T-helper 1 cell treated with Interleukin-12 subunit alpha and Interleukin-12 subunit beta and Interleukin-4 antibody, amounts not matched to agents 30 μg/mL and 1 μg/mL, for 36 hours (primary cell): ENCODE results near the gene TRIM2.
A peak's percentile ranks its signal among the peaks of the same experiment; 100 is the strongest.

Experiments
- H3K27ac Mint-ChIP-seq: one replicate; pipeline ENCODE4 v1.8.0; 2021; ENCODE audit warnings: mild to moderate bottlenecking, mixed read lengths
- H3K27me3 Mint-ChIP-seq: one replicate; pipeline ENCODE4 v1.8.0; 2021; ENCODE audit warnings: low read depth, mixed read lengths
- H3K36me3 Mint-ChIP-seq: one replicate; pipeline ENCODE4 v1.8.0; 2021; ENCODE audit warnings: low read depth, mixed read lengths
- H3K4me1 Mint-ChIP-seq: one replicate; pipeline ENCODE4 v1.8.0; 2021; ENCODE audit warnings: low read depth, mixed read lengths
- H3K4me3 Mint-ChIP-seq: one replicate; pipeline ENCODE4 v1.8.0; 2021; ENCODE audit warnings: mild to moderate bottlenecking, moderate library complexity, mixed read lengths
- H3K9me3 Mint-ChIP-seq: one replicate; pipeline ENCODE4 v1.8.0; 2021; ENCODE audit warnings: mixed read lengths

TRIM2 gene

GRCh38 chr4:153223427-153223801 is 19.2 kb downstream of the TRIM2 start:
- Mint-ChIP-seq H3K27ac (no peak overlapping the region), H3K4me1 (peaks cover 20% of the 10 kb centered on the region), H3K4me3 (peak overlapping the region; percentile 61), H3K36me3 (peaks cover 3% of the 10 kb centered on the region), H3K27me3 (peaks cover 63% of the 10 kb centered on the region), H3K9me3 (no peaks in the 10 kb centered on the region)

GRCh38 chr4:153223930-153224329 is 19.7 kb downstream of the TRIM2 start:
- H3K27ac Mint-ChIP-seq = no peak overlapping the region
- peaks cover 63% of the 10 kb centered on the region for H3K27me3 Mint-ChIP-seq
- H3K4me1 Mint-ChIP-seq = peaks cover 20% of the 10 kb centered on the region
- peaks cover 3% of the 10 kb centered on the region for H3K36me3 Mint-ChIP-seq
- H3K9me3 Mint-ChIP-seq = no peaks in the 10 kb centered on the region
- no peak overlapping the region for H3K4me3 Mint-ChIP-seq

- Mint-ChIP-seq H3K4me3 (no peak overlapping the region), H3K4me1 (peaks cover 20% of the 10 kb centered on the region)
These were observed 20.2 kb downstream of the TRIM2 start for GRCh38 chr4:153224474-153224873.

GRCh38 chr4:153227469-153228075 is 23.3 kb downstream of the TRIM2 start:
- Mint-ChIP-seq H3K4me1 (peaks cover 14% of the 10 kb centered on the region), H3K27me3 (peaks cover 41% of the 10 kb centered on the region), H3K9me3 (no peaks in the 10 kb centered on the region), H3K4me3 (no peak overlapping the region), H3K36me3 (peaks cover 3% of the 10 kb centered on the region), H3K27ac (no peak overlapping the region)

More at GRCh38 chr4:153224474-153224873, 20.2 kb downstream of the TRIM2 start:
- Mint-ChIP-seq H3K9me3 (no peaks in the 10 kb centered on the region), H3K27me3 (peaks cover 60% of the 10 kb centered on the region), H3K36me3 (peaks cover 3% of the 10 kb centered on the region), H3K27ac (no peak overlapping the region)

- Mint-ChIP-seq H3K4me1 (peaks cover 17% of the 10 kb centered on the region), H3K36me3 (peaks cover 3% of the 10 kb centered on the region), H3K4me3 (no peak overlapping the region), H3K27ac (no peak overlapping the region), H3K27me3 (peaks cover 34% of the 10 kb centered on the region), H3K9me3 (no peaks in the 10 kb centered on the region)
These were observed 24.4 kb downstream of the TRIM2 start for GRCh38 chr4:153228512-153229140.

GRCh38 chr4:153229545-153229944 is 25.3 kb downstream of the TRIM2 start:
- Mint-ChIP-seq H3K4me1 (peaks cover 14% of the 10 kb centered on the region), H3K27me3 (peaks cover 25% of the 10 kb centered on the region), H3K36me3 (peaks cover under 1% of the 10 kb centered on the region), H3K9me3 (no peaks in the 10 kb centered on the region), H3K27ac (no peak overlapping the region), H3K4me3 (no peak overlapping the region)

GRCh38 chr4:153232768-153233167 is 28.5 kb downstream of the TRIM2 start:
- H3K27ac Mint-ChIP-seq = no peak overlapping the region
- no peaks in the 10 kb centered on the region for H3K36me3 Mint-ChIP-seq
- peaks cover 8% of the 10 kb centered on the region for H3K27me3 Mint-ChIP-seq
- H3K4me1 Mint-ChIP-seq = peaks cover 7% of the 10 kb centered on the region
- no peak overlapping the region for H3K4me3 Mint-ChIP-seq
- H3K9me3 Mint-ChIP-seq = no peaks in the 10 kb centered on the region

GRCh38 chr4:153233761-153234371 is 29.6 kb downstream of the TRIM2 start:
- H3K36me3 Mint-ChIP-seq = no peaks in the 10 kb centered on the region
- H3K27me3 Mint-ChIP-seq = peaks cover 4% of the 10 kb centered on the region
- no peak overlapping the region for H3K27ac Mint-ChIP-seq
- peaks cover 7% of the 10 kb centered on the region for H3K4me1 Mint-ChIP-seq
- H3K9me3 Mint-ChIP-seq = no peaks in the 10 kb centered on the region
- H3K4me3 Mint-ChIP-seq = no peak overlapping the region

- Mint-ChIP-seq H3K4me3 (no peak overlapping the region), H3K36me3 (no peaks in the 10 kb centered on the region), H3K27ac (no peak overlapping the region), H3K4me1 (peaks cover 7% of the 10 kb centered on the region), H3K9me3 (no peaks in the 10 kb centered on the region), H3K27me3 (peaks cover 3% of the 10 kb centered on the region)
These were observed 30.6 kb downstream of the TRIM2 start for GRCh38 chr4:153234885-153235284.

- no peaks in the 10 kb centered on the region for H3K9me3 Mint-ChIP-seq
- H3K4me1 Mint-ChIP-seq = peaks cover 5% of the 10 kb centered on the region
- peaks cover 3% of the 10 kb centered on the region for H3K27me3 Mint-ChIP-seq
- H3K4me3 Mint-ChIP-seq = no peak overlapping the region
- H3K36me3 Mint-ChIP-seq = no peaks in the 10 kb centered on the region
- H3K27ac Mint-ChIP-seq = no peak overlapping the region
These were observed 34.1 kb downstream of the TRIM2 start for GRCh38 chr4:153238135-153238919.

- H3K27me3 Mint-ChIP-seq = peaks cover 3% of the 10 kb centered on the region
- no peak overlapping the region for H3K27ac Mint-ChIP-seq
- H3K9me3 Mint-ChIP-seq = no peaks in the 10 kb centered on the region
- no peaks in the 10 kb centered on the region for H3K36me3 Mint-ChIP-seq
- H3K4me1 Mint-ChIP-seq = peaks cover 3% of the 10 kb centered on the region
- H3K4me3 Mint-ChIP-seq = no peak overlapping the region
These were observed 35.2 kb downstream of the TRIM2 start for GRCh38 chr4:153239409-153239808.

GRCh38 chr4:153241295-153241694 is 37.1 kb downstream of the TRIM2 start:
- Mint-ChIP-seq H3K4me3 (no peak overlapping the region), H3K27ac (no peak overlapping the region), H3K27me3 (no peaks in the 10 kb centered on the region), H3K36me3 (no peaks in the 10 kb centered on the region), H3K4me1 (peaks cover 3% of the 10 kb centered on the region), H3K9me3 (no peaks in the 10 kb centered on the region)

- no peaks in the 10 kb centered on the region for H3K27me3 Mint-ChIP-seq
- H3K9me3 Mint-ChIP-seq = no peaks in the 10 kb centered on the region
- H3K27ac Mint-ChIP-seq = no peak overlapping the region
These were observed 38.0 kb downstream of the TRIM2 start for GRCh38 chr4:153241970-153242838.

GRCh38 chr4:153242839-153243324 is 38.6 kb downstream of the TRIM2 start:
- Mint-ChIP-seq H3K9me3 (no peaks in the 10 kb centered on the region), H3K27ac (no peak overlapping the region), H3K4me3 (no peak overlapping the region), H3K36me3 (no peaks in the 10 kb centered on the region), H3K27me3 (no peaks in the 10 kb centered on the region), H3K4me1 (peaks cover 3% of the 10 kb centered on the region)

More at GRCh38 chr4:153241970-153242838, 38.0 kb downstream of the TRIM2 start:
- Mint-ChIP-seq H3K4me1 (peaks cover 3% of the 10 kb centered on the region), H3K36me3 (no peaks in the 10 kb centered on the region), H3K4me3 (no peak overlapping the region)
